K562 (cell line): ENCODE measurements around the gene FRG1. TPM values are rescaled to one million over a fixed set of nuclear protein-coding genes. Genes with fewer than 3 reads are reported as not detected.

Experiments used
- ATAC-seq: fragments of 200-7000 bp; cut with Tn5 transposase; 3 replicates; pipeline ENCODE4 v1.9.1; 2020; ENCODE audit warnings: moderate library complexity
- BruUV-seq: library from RNA; stranded (reverse); fragments of 400-500 nt; replicated peaks from 2 replicates; lab custom pipeline; 2021; lab: Mats Ljungman, UMichigan
- CTCF ChIA-PET: fragments of 300-600 bp; formaldehyde crosslinking; extraction: SDS; loops from one replicate; lab custom pipeline; 2021; ENCODE audit warnings: low intra/inter-chr PET ratio; lab: Yijun Ruan, JAX
- POLR2A ChIA-PET: fragments of 300-600, 350-650 bp; sonication (Branson Sonifier 250); formaldehyde crosslinking; extraction: SDS; loops from one replicate; lab custom pipeline; 2021; ENCODE audit warnings: antibody characterized with exemption, inconsistent platforms; lab: Yijun Ruan, JAX
- DNase-seq, 4 experiments: peaks; one replicate each; pipeline versions ENCODE4 v3.0.0 to v3.0.0-alpha.2; 2011 to 2018; ENCODE audit warnings: low spot score in 3 of 4, mixed read lengths in 3 of 4; ENCODE audit errors: extremely low read depth in 1 of 4
- FAIRE-seq: peaks from 2 replicates; lab custom pipeline; 2011; peaks lifted over from hg19 to GRCh38; lab: Jason Lieb, UNC
- H2AFZ ChIP-seq: 2 replicates; pipeline ENCODE4 v1.6.0; 2011; ENCODE audit warnings: low read depth, low read length, control low read depth, inconsistent platforms
- H3K27ac ChIP-seq: fragments of 200-600 bp; 3 replicates; pipeline ENCODE4 v1.8.0; 2011; ENCODE audit warnings: low read depth, mild to moderate bottlenecking, control low read depth, inconsistent platforms, low read length, moderate library complexity, mixed read lengths; ENCODE audit errors: extremely low read depth
- H3K27me3 ChIP-seq, 2 experiments: fragments of 300-600 bp in 1 of 2; 2 replicates in 1 of 2; 3 replicates in 1 of 2; pipeline versions ENCODE4 v1.6.0 to v1.8.0; 2011; ENCODE audit warnings: inconsistent platforms in 2 of 2, low read length in 2 of 2, mild to moderate bottlenecking in 1 of 2, mixed read lengths in 1 of 2, moderate library complexity in 1 of 2; ENCODE audit not compliant: control insufficient read depth in 2 of 2, insufficient read depth in 2 of 2
- H3K36me3 ChIP-seq: fragments of 300-600 bp; 3 replicates; pipeline ENCODE4 v1.8.0; 2011; ENCODE audit warnings: mild to moderate bottlenecking, low read length, inconsistent platforms; ENCODE audit not compliant: control insufficient read depth, insufficient read depth
- H3K4me1 ChIP-seq, 2 experiments: fragments of 200-600 bp in 1 of 2; replicated peaks in 1 of 2; 2 replicates in 1 of 2; 3 replicates in 1 of 2; pipeline versions ENCODE4 v1.5.1 to v1.8.0; 2011; ENCODE audit warnings: inconsistent platforms in 2 of 2, low read length in 2 of 2, mild to moderate bottlenecking in 1 of 2, mixed read lengths in 1 of 2, moderate library complexity in 1 of 2; ENCODE audit not compliant: control insufficient read depth in 2 of 2, insufficient read depth in 2 of 2
- H3K4me2 ChIP-seq: 2 replicates; pipeline ENCODE4 v1.6.1; 2011; ENCODE audit warnings: low read length, control low read depth, inconsistent platforms, mixed read lengths; ENCODE audit not compliant: insufficient read depth
- H3K4me3 ChIP-seq: fragments of 200-600 bp; sonication (generic), shearing (Covaris generic); 2 replicates; pipeline ENCODE4 v1.5.1; 2016; ENCODE audit warnings: control low read depth, inconsistent platforms
- H3K79me2 ChIP-seq: fragments of 200-600 bp; 3 replicates; pipeline ENCODE4 v1.8.0; 2011; ENCODE audit warnings: low read length, inconsistent platforms; ENCODE audit not compliant: control insufficient read depth, insufficient read depth
- H3K9ac ChIP-seq, 2 experiments: 2 replicates each; pipeline versions ENCODE4 v1.6.0 to v1.6.1; 2011; ENCODE audit warnings: low read depth in 2 of 2, low read length in 2 of 2, control low read depth in 1 of 2, inconsistent platforms in 1 of 2, mild to moderate bottlenecking in 1 of 2, mixed read lengths in 1 of 2; ENCODE audit not compliant: insufficient read depth in 1 of 2
- H3K9me1 ChIP-seq: one replicate; pipeline ENCODE4 v1.6.0; 2011; ENCODE audit warnings: inconsistent platforms, mild to moderate bottlenecking, low read length, moderate library complexity; ENCODE audit not compliant: control insufficient read depth, insufficient read depth
- H3K9me3 ChIP-seq: replicated peaks from 2 replicates; pipeline ENCODE4 v1.5.1; 2011; ENCODE audit warnings: low read depth, low read length, inconsistent platforms; ENCODE audit not compliant: control insufficient read depth, insufficient read depth
- H4K20me1 ChIP-seq: replicated peaks from 2 replicates; pipeline ENCODE4 v1.6.1; 2011; ENCODE audit warnings: low read length, inconsistent platforms, mixed read lengths; ENCODE audit not compliant: control insufficient read depth, insufficient read depth
- C11orf30 ChIP-seq: fragments of 450-650 bp; IDR thresholded peaks from 2 replicates; pipeline ENCODE4 v1.6.1; 2016; ENCODE audit warnings: low read depth, mild to moderate bottlenecking
- CBX3 ChIP-seq, 2 experiments: IDR thresholded peaks; 1 replicate in 1 of 2; 2 replicates in 1 of 2; pipeline ENCODE4 v1.6.1; 2012; ENCODE audit warnings: inconsistent platforms in 2 of 2, low read length in 2 of 2, borderline replicate concordance in 1 of 2, control low read depth in 1 of 2
- CBX5 ChIP-seq: IDR thresholded peaks from 2 replicates; pipeline ENCODE4 v1.6.1; 2014; ENCODE audit warnings: low read depth, borderline replicate concordance
- HLTF ChIP-seq: fragments of 450-650 bp; IDR thresholded peaks from 2 replicates; pipeline ENCODE4 v1.6.1; 2016
- ILF3 ChIP-seq: fragments of 450-650 bp; IDR thresholded peaks from 2 replicates; pipeline ENCODE4 v1.6.1; 2018; ENCODE audit warnings: antibody characterized with exemption, mild to moderate bottlenecking, moderate library complexity, borderline replicate concordance
- MCM5 ChIP-seq: fragments of 450-650 bp; IDR thresholded peaks from 2 replicates; pipeline ENCODE4 v1.6.1; 2016; ENCODE audit warnings: low read depth
- SPI1 ChIP-seq: IDR thresholded peaks from 2 replicates; pipeline ENCODE4 v1.6.1; 2011; ENCODE audit warnings: low read depth, low read length, control low read depth, borderline replicate concordance
- TRIM24 ChIP-seq, 2 experiments: fragments of 450-650 bp; IDR thresholded peaks; 2 replicates each; pipeline ENCODE4 v1.6.1; 2016
- TRIM28 ChIP-seq: fragments of 450-650 bp; IDR thresholded peaks from 2 replicates; pipeline ENCODE4 v1.6.1; 2017
- ZNF583 ChIP-seq: fragments of 250-450 bp; sonication (Bioruptor Pico); IDR thresholded peaks from 2 replicates; pipeline ENCODE4 v1.4.0; 2020
- ZNF584 ChIP-seq: fragments of 200-800 bp; sonication (Bioruptor generic); IDR thresholded peaks from 2 replicates; pipeline ENCODE4 v1.6.1; 2016; ENCODE audit warnings: low read depth, mild to moderate bottlenecking, missing genetic modification characterization, missing compliant biosample characterization
- ZNF707 ChIP-seq: fragments of 250-450 bp; sonication (Bioruptor Pico); conservative IDR thresholded peaks from 2 replicates; pipeline ENCODE4 v1.8.0; 2022; ENCODE audit warnings: inconsistent platforms, mild to moderate bottlenecking, moderate library complexity
- WGBS: fragments of 100-300 bp; shearing (Covaris generic); methylation state at CpG from one replicate; pipeline ENCODE4 v1.1.6; 2016; ENCODE audit warnings: low coverage, mixed read lengths; ENCODE audit not compliant: insufficient coverage; ENCODE audit errors: missing lambda C conversion rate; 5-methylcytosine and 5-hydroxymethylcytosine counted together
- in situ Hi-C: fragments of 300-500 bp; cut with MboI; formaldehyde crosslinking; loops from 4 replicates; pipeline ENCODE4 v1.15.0; 2018; ENCODE audit warnings: inconsistent platforms, mixed read lengths
- intact Hi-C: fragments of 100-400 bp; cut with micrococcal nuclease; formaldehyde crosslinking; loops from 2 replicates; pipeline ENCODE4 v1.14.2; 2022
- polyA plus RNA-seq, 8 experiments: library from polyadenylated mRNA; depleted of rRNA in 4 of 8; stranded (reverse) in 5 of 8; unstranded in 3 of 8; fragments of >200 nt; fragmentation: Nextera tagmentation in 2 of 8; fragmentation: Illumina TruSeq in 1 of 8; extraction: Ambion mirVana in 2 of 8; extraction: Trizol in 1 of 8; gene quantifications; 2 replicates each; pipeline versions ENCODE4 v1.2.1 to v1.2.3, GENCODE V29; 2011 to 2014; ENCODE audit warnings: inconsistent platforms in 1 of 8, missing spikeins in 1 of 8
- total RNA-seq, 7 experiments: library from RNA; depleted of rRNA in 6 of 7; stranded (reverse); fragments of >200 nt in 6 of 7; fragmentation: Illumina TruSeq in 2 of 7; extraction: Trizol in 2 of 7; gene quantifications; 2 replicates each; pipeline versions ENCODE4 v1.2.1 to v1.2.3, GENCODE V29; 2011 to 2021; ENCODE audit warnings: low replicate concordance in 1 of 7
- TF ChIP-seq, protein P1 (sequence below): fragments of 450-650 bp; IDR thresholded peaks from 2 replicates; pipeline ENCODE4 v1.6.1; 2018; ENCODE audit warnings: mild to moderate bottlenecking, low read depth; ENCODE audit not compliant: partially characterized antibody

Gene FRG1
- total and polyA plus RNA-seq, 9 of the 15 experiments (the other 6 are each of a cell fraction or from before 2014, with no cell fraction given), result 36.4 to 203 (median 112) TPM

DNA sequence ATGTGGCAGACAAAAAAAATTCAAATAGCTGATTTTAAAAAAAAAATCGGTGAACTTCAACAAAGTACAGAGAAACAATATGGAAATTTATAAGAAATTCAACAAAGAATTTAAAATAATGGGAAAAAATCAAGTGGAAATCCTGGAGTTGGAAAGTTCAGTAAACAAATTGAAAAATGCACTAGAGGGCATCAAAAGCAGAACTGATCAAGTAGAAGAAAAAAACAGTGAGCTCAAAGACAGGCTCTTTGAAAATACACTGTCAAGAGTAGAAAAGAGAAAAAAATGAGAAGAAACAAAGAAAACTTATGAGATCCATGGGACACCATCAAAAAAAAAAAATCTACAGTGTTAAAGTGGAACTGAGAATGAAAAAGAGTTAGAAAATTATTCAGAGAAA is 19.6 kb upstream of the FRG1 start:
- Histone ChIP-seq H3K9ac (no peak overlapping the region), H3K27me3 (no peaks in the 10 kb centered on the region), H3K9me3 (peaks cover 7% of the 10 kb centered on the region), H3K4me1 (peaks cover 0 to 3% of the 10 kb centered on the region in 2 experiments; a peak in 1 of 5 replicates), H3K4me2 (no peak overlapping the region), H3K36me3 (no peaks in the 10 kb centered on the region), H3K79me2 (no peaks in the 10 kb centered on the region), H2AFZ (no peak overlapping the region), H3K27ac (no peak overlapping the region), H3K9me1 (no peaks in the 10 kb centered on the region), H3K4me3 (no peak overlapping the region), H4K20me1 (no peaks in the 10 kb centered on the region)
- BruUV-seq, result no TSS peak
- in situ Hi-C loops (no loop called here), intact Hi-C loops (no loop called here)
- no peak for DNase-seq
- POLR2A ChIA-PET, result no interaction called here
- FAIRE-seq, result no peak
- 0% methylated on average over 1 of the region's 1 CpG for WGBS
- TF ChIP-seq C11orf30, result no peak
- 0 out of 2 replicates have a peak, but pooled peaks have one; percentile 76 for TF ChIP-seq HLTF
- TF ChIP-seq MCM5, result no peak
- no peak for TF ChIP-seq ILF3
- peak; percentile 94 for TF ChIP-seq TRIM28
- TF ChIP-seq TRIM24 (IDR thresholded peaks at IDR 0.05), result peak in 1 of 2 experiments; percentile 23; a peak in 1 of 4 replicates
- peak in 1 of 2 experiments; percentile 87; a peak in 2 of 3 replicates for TF ChIP-seq CBX3 (IDR thresholded peaks at IDR 0.05; ENCODE audit: borderline replicate concordance in 1 of 2, low read length in 2 of 2)
- peak; percentile 78 for TF ChIP-seq CBX5
- TF ChIP-seq, protein P1, sequence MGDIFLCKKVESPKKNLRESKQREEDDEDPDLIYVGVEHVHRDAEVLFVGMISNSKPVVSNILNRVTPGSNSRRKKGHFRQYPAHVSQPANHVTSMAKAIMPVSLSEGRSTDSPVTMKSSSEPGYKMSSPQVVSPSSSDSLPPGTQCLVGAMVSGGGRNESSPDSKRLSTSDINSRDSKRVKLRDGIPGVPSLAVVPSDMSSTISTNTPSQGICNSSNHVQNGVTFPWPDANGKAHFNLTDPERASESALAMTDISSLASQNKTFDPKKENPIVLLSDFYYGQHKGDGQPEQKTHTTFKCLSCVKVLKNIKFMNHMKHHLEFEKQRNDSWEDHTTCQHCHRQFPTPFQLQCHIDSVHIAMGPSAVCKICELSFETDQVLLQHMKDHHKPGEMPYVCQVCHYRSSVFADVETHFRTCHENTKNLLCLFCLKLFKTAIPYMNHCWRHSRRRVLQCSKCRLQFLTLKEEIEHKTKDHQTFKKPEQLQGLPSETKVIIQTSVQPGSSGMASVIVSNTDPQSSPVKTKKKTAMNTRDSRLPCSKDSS, result peak; percentile 20
- TF ChIP-seq ZNF584 (CRISPR knock-in tag), result no peak
- no peak for TF ChIP-seq ZNF707 (CRISPR knock-in tag)
- TF ChIP-seq SPI1, result peak; percentile 29; the same call in 1 of the 2 replicates
- peak; percentile 98 for TF ChIP-seq ZNF583 (CRISPR knock-in tag)
- no peak for ATAC-seq
- CTCF ChIA-PET, result no interaction called here
